Body of pancreas (tissue), 4 donors: ENCODE results near the gene IFIT2. TPM values are rescaled to one million over a fixed set of nuclear protein-coding genes. Genes with fewer than 3 reads are reported as not detected.
"Not testable (repeated sequence)": the region's sequence is repeated elsewhere in the genome, so short reads cannot be mapped to it uniquely, and the experiment has no call there.

Experiments
- ATAC-seq: fragments of 150-250 bp; one replicate; pipeline ENCODE4 v1.9.1; 2016
- DNase-seq, 4 donors: peaks; one replicate each; pipeline ENCODE4 v3.0.0-alpha.2; 2019
- H3K27ac ChIP-seq, 4 donors: fragments of 200-600 bp; sonication (generic); 1 replicate in 3 of 4; 2 replicates in 1 of 4; pipeline versions ENCODE4 v1.5.1 to v1.6.1; 2016 to 2019; ENCODE audit warnings: mild to moderate bottlenecking in 1 of 4, mixed read lengths in 1 of 4, moderate library complexity in 1 of 4
- H3K27me3 ChIP-seq, 2 donors: fragments of 200-600 bp; sonication (generic); one replicate each; pipeline ENCODE4 v1.6.0; 2016; ENCODE audit warnings: mild to moderate bottlenecking in 1 of 2
- H3K36me3 ChIP-seq, 2 donors: fragments of 200-600 bp; sonication (generic); replicated peaks in 1 of 2; 2 replicates each; pipeline ENCODE4 v1.5.1; 2016; ENCODE audit warnings: low read depth in 2 of 2; ENCODE audit not compliant: insufficient read depth in 1 of 2
- H3K4me1 ChIP-seq: fragments of 200-600 bp; sonication (generic); one replicate; pipeline ENCODE4 v1.6.0; 2016
- H3K4me3 ChIP-seq, 2 donors: fragments of 200-600 bp; sonication (generic); 1 replicate in 1 of 2; 2 replicates in 1 of 2; pipeline ENCODE4 v1.5.1; 2016 to 2019
- H3K9me3 ChIP-seq, 3 donors: fragments of 200-600 bp; sonication (generic); 1 replicate in 2 of 3; 2 replicates in 1 of 3; pipeline ENCODE4 v1.5.1; 2016
- POLR2A ChIP-seq, 3 donors: fragments of 450-650 bp; IDR thresholded peaks; one replicate each; pipeline ENCODE4 v1.6.1; 2016; ENCODE audit warnings: antibody characterized with exemption in 3 of 3, mild to moderate bottlenecking in 2 of 3
- WGBS, 2 donors: methylation state at CpG; one replicate each; pipeline ENCODE4 v1.1.5; 2017; 5-methylcytosine and 5-hydroxymethylcytosine counted together
- intact Hi-C: fragments of 100-400 bp; cut with DNase I; formaldehyde crosslinking; loops from one replicate; pipeline ENCODE4 v1.15.1; 2023
- total RNA-seq, 2 donors: library from RNA; depleted of rRNA; stranded (reverse); fragments of >200 nt; gene quantifications; one replicate each; pipeline ENCODE4 v1.1.0, GENCODE V29; 2016
- TF ChIP-seq, protein P1 (sequence below), 7 experiments: fragments of 450-650 bp in 4 of 7; fragments of 200-600 bp in 3 of 7; sonication (generic) in 3 of 7; IDR thresholded peaks; one replicate each; pipeline ENCODE4 v1.5.1; 2016 to 2019; ENCODE audit warnings: antibody characterized with exemption in 7 of 7

The IFIT2 gene
- total RNA-seq, 2 donors from 2014 or later, result 1.6 TPM; not detected in 1

DNA sequence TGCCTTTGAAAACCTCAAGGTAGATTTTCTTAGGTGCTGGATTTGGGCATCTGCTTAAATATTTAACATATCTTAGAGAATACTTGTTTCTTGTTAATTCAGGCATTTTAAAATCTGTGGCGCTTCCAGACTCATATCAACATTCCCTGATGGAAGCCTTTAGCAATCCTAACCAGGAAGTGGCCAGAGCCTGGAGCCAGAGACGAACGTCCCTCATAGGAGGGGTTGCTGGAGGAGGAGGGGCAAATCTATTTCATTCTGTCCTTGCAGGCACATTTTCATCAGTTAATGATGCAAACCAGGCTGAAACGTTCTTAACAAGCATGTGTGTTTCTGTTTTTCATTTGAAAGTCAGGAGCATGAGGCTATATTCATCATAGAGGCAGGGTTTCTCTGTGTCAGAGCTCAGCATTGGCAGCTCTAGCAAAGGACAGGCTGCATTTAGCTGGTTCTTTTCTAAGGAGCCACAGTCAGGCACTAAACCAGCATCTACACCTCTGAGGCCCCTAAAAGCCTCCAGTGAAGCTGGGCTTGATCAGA, 17.8 kb upstream of the IFIT2 start:
- Histone ChIP-seq H3K36me3 (no peaks in the 10 kb centered on the region), H3K27me3 (no peaks in the 10 kb centered on the region), H3K9me3 (no peaks in the 10 kb centered on the region), H3K4me3 (no peak overlapping the region), H3K4me1 (peaks cover 17% of the 10 kb centered on the region), H3K27ac (peak overlapping the region; percentile 36 to 76 (median 58))
- DNase-seq (peak; percentile 30 to 58 (median 52)), ATAC-seq (peak; percentile 84)
- intact Hi-C loops, result no loop called here
- 33 to 36% methylated on average over 4 of the region's 4 CpGs for WGBS, 2 donors
- TF ChIP-seq POLR2A (IDR thresholded peaks at IDR 0.05), result no peak
- TF ChIP-seq, protein P1, sequence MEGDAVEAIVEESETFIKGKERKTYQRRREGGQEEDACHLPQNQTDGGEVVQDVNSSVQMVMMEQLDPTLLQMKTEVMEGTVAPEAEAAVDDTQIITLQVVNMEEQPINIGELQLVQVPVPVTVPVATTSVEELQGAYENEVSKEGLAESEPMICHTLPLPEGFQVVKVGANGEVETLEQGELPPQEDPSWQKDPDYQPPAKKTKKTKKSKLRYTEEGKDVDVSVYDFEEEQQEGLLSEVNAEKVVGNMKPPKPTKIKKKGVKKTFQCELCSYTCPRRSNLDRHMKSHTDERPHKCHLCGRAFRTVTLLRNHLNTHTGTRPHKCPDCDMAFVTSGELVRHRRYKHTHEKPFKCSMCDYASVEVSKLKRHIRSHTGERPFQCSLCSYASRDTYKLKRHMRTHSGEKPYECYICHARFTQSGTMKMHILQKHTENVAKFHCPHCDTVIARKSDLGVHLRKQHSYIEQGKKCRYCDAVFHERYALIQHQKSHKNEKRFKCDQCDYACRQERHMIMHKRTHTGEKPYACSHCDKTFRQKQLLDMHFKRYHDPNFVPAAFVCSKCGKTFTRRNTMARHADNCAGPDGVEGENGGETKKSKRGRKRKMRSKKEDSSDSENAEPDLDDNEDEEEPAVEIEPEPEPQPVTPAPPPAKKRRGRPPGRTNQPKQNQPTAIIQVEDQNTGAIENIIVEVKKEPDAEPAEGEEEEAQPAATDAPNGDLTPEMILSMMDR (IDR thresholded peaks at IDR 0.05), result no peak

DNA sequence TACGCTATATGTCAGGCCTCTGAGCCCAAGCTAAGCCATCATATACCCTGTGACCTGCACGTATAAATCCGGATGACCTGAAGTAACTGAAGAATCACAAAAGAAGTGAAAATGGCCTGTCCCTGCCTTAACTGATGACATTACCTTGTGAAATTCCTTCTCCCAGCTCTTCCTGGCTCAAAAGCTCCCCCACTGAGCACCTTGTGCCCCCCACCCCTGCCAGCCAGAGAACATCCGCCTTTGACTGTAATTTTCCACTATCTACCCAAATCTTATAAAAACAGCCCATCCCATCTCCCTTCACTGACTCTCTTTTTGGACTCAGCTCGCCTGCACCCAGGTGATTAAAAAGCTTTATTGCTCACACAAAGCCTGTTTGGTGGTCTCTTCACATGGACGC, 17.1 kb upstream of the IFIT2 start:
- ATAC-seq, H3K27me3 ChIP-seq, intact Hi-C loops, H3K36me3 ChIP-seq, H3K9me3 ChIP-seq, H3K4me3 ChIP-seq, DNase-seq, H3K4me1 ChIP-seq: not testable (repeated sequence)
- 87 to 92% methylated on average over 6 of the region's 6 CpGs for WGBS, 2 donors
- peak overlapping the region in 2 of 4 donors; percentile 43 to 76 for H3K27ac ChIP-seq

DNA sequence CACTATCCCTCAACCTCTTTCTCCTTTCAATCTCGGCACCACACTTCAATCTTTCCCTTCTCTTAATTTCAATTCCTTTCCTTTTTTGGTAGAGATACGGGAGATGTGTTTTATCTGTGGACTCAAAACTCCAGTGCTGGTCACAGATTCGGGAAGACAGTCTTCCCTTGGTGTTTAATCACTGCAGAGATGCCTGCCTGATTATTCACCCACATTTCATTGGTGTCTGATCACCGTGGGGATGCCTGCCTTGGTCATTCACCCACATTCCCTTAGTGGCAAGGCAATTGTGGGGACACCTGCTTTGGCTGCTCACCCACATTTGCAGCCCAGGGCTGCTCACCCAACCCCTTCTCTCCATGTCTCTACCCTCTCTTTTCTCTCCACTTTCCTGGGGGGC, 16.5 kb upstream of the IFIT2 start:
- DNase-seq, H3K27me3 ChIP-seq, H3K27ac ChIP-seq, ATAC-seq, H3K4me3 ChIP-seq, H3K4me1 ChIP-seq, intact Hi-C loops, H3K9me3 ChIP-seq, H3K36me3 ChIP-seq: not testable (repeated sequence)
- WGBS, 2 donors, result 78 to 81% methylated on average over 4 of the region's 4 CpGs

DNA sequence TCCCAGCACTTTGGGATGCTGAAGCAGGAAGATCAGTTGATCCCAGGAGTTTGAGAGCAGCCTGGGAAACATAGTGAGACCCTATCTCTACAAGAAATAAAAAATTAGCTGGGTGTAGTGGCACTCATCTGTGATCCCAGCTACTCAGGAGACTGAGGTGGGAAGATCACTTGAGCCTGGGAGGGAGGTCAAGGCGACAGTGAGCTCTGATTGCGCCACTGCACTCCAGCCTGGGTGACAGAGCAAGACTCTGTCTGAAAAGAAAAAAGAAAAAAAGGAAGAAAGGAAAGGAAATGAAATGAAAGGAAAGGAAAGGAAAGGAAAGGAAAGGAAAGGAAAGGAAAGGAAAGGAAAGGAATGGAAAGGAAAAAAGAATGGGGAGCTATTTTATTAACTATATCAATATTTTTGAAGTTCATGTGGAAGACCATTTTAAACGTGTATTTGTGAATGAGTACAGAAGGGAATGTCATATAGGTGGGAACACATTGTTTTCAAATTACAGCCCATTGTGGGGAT, 7.1 kb upstream of the IFIT2 start:
- intact Hi-C loops, result no loop called here
- ATAC-seq (no peak), DNase-seq (no peak)
- TF ChIP-seq POLR2A (IDR thresholded peaks at IDR 0.05), result no peak
- TF ChIP-seq, protein P1 (IDR thresholded peaks at IDR 0.05), result no peak
- H3K9me3 ChIP-seq, result no peaks in the 10 kb centered on the region
- H3K27me3 ChIP-seq, result no peaks in the 10 kb centered on the region
- H3K27ac ChIP-seq, result no peak overlapping the region
- H3K36me3 ChIP-seq, result no peaks in the 10 kb centered on the region
- H3K4me3 ChIP-seq, result no peak overlapping the region
- no peaks in the 10 kb centered on the region for H3K4me1 ChIP-seq
- 70 to 76% methylated on average over 3 of the region's 3 CpGs for WGBS, 2 donors

DNA sequence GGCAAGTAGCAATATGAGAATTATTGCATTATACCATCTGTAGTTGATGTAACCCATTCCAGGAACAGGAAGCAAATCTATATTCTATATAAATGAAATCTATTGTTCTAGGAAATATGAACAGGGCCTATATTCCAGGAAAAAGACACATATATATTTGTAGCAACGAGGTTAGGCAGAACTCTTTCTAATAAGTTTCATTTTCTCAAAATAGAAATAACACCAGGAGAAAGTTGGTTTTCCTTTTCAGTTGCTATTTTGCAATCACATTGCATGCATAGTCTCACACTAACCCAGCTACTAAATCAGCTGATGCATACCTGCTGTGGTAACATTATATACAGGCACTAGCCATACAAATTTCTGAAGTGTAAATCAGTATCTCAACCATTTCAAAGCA, 6.2 kb upstream of the IFIT2 start:
- Histone ChIP-seq H3K36me3 (no peaks in the 10 kb centered on the region), H3K27ac (peak overlapping the region in 1 of 4 donors; percentile 39), H3K27me3 (no peaks in the 10 kb centered on the region), H3K9me3 (no peaks in the 10 kb centered on the region), H3K4me1 (no peaks in the 10 kb centered on the region), H3K4me3 (no peak overlapping the region)
- intact Hi-C loops, result no loop called here
- ATAC-seq (no peak), DNase-seq (no peak)
- 62 to 65% methylated on average over 1 of the region's 1 CpG for WGBS, 2 donors
- no peak for TF ChIP-seq POLR2A (IDR thresholded peaks at IDR 0.05)
- TF ChIP-seq, protein P1 (IDR thresholded peaks at IDR 0.05), result no peak

DNA sequence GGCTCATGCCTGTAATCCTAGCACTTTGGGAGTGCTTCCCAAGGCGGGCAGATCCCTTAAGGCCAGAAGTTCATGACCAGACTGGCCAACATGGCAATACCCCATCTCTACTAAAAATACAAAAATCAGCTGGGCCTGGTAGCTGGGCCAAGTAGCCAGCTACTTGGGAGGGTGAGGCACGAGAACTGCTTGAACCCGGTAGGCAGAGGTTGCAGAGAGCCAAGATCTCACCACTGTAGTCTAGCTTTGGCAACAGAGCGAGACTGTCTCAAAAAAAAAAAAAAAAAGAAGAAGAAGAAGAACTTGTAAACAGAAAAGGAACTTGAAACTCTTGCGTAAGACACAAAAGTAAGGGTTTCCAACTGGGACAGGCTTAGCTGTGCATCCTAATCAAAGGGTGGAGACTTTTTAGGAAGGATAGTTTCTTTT, 5.6 kb upstream of the IFIT2 start:
- H3K27ac ChIP-seq, result peak overlapping the region in 1 of 4 donors; percentile 39
- H3K4me1 ChIP-seq, result peaks cover 4% of the 10 kb centered on the region
- no peaks in the 10 kb centered on the region for H3K36me3 ChIP-seq
- no peak overlapping the region for H3K4me3 ChIP-seq
- H3K27me3 ChIP-seq, result no peaks in the 10 kb centered on the region
- intact Hi-C loops, result no loop called here
- DNase-seq (peak in 1 of 4 donors; percentile 22), ATAC-seq (peak; percentile 12)
- no peaks in the 10 kb centered on the region for H3K9me3 ChIP-seq
- WGBS, 2 donors, result 68 to 79% methylated on average over 5 of the region's 5 CpGs
- TF ChIP-seq, protein P1 (IDR thresholded peaks at IDR 0.05), result no peak
- TF ChIP-seq POLR2A (IDR thresholded peaks at IDR 0.05), result no peak
